SU-DHL-6 (cell line): ENCODE data around the gene NUDT14.

Source experiments
- H2AFZ ChIP-seq: fragments of 200-600 bp; sonication (generic); 2 replicates; pipeline ENCODE4 v1.6.1; 2014; ENCODE audit warnings: low read depth, mild to moderate bottlenecking, moderate library complexity, mixed read lengths, antibody characterized with exemption, low read length; ENCODE audit not compliant: severe bottlenecking
- H3F3A ChIP-seq: fragments of 200-600 bp; shearing (Covaris generic); 2 replicates; pipeline ENCODE4 v1.6.0; 2016; ENCODE audit warnings: antibody characterized with exemption, mild to moderate bottlenecking; ENCODE audit not compliant: insufficient read depth
- H3K27ac ChIP-seq: fragments of 200-600 bp; sonication (generic); 2 replicates; pipeline ENCODE4 v1.5.1; 2016; ENCODE audit warnings: low read depth, mild to moderate bottlenecking, low read length, moderate library complexity, mixed read lengths
- H3K27me3 ChIP-seq: fragments of 200-600 bp; sonication (generic), shearing (Covaris generic); 2 replicates; pipeline ENCODE4 v1.6.0; 2014; ENCODE audit warnings: mild to moderate bottlenecking, low read length
- H3K36me3 ChIP-seq: fragments of 200-600 bp; sonication (generic); 2 replicates; pipeline ENCODE4 v1.6.1; 2014; ENCODE audit warnings: mild to moderate bottlenecking, low read length, mixed read lengths
- H3K4me2 ChIP-seq: fragments of 300-600, 200-600 bp; shearing (Covaris generic), sonication (generic); 2 replicates; pipeline ENCODE4 v1.6.0; 2014; ENCODE audit warnings: low read length, low read depth, mild to moderate bottlenecking; ENCODE audit not compliant: poor library complexity, severe bottlenecking
- H3K4me3 ChIP-seq: fragments of 200-600 bp; sonication (generic); 2 replicates; pipeline ENCODE4 v1.5.1; 2014; ENCODE audit warnings: antibody characterized with exemption, low read length, mild to moderate bottlenecking, mixed read lengths; ENCODE audit not compliant: insufficient read depth, poor library complexity, severe bottlenecking
- H3K79me2 ChIP-seq: fragments of 200-600 bp; sonication (generic); 2 replicates; pipeline ENCODE4 v1.6.1; 2014; ENCODE audit warnings: mild to moderate bottlenecking, low read length, moderate library complexity; ENCODE audit not compliant: insufficient read depth
- H3K9ac ChIP-seq: fragments of 200-600 bp; sonication (generic); 2 replicates; pipeline ENCODE4 v1.7.0; 2014; ENCODE audit warnings: mild to moderate bottlenecking, low read length
- H3K9me2 ChIP-seq: fragments of 200-600 bp; sonication (generic); replicated peaks from 2 replicates; pipeline ENCODE4 v1.6.1; 2014; ENCODE audit warnings: low read length; ENCODE audit not compliant: insufficient read depth
- H3K9me3 ChIP-seq: fragments of 200-600 bp; sonication (generic); 2 replicates; pipeline ENCODE4 v1.6.1; 2014; ENCODE audit warnings: low read length, mixed read lengths; ENCODE audit not compliant: insufficient read depth
- H4K20me1 ChIP-seq: fragments of 200-600 bp; sonication (generic); 2 replicates; pipeline ENCODE4 v1.6.1; 2014; ENCODE audit warnings: low read depth, mild to moderate bottlenecking, antibody characterized with exemption, low read length, moderate library complexity, mixed read lengths
- EZH2phosphoT487 ChIP-seq: fragments of 200-600 bp; sonication (generic), shearing (Covaris generic); conservative IDR thresholded peaks from 2 replicates; pipeline ENCODE4 v1.6.1; 2018; ENCODE audit warnings: mild to moderate bottlenecking, antibody characterized with exemption, low read length, moderate library complexity, mixed read lengths
- TF ChIP-seq, protein P1 (sequence below): fragments of 200-600 bp; sonication (generic); IDR thresholded peaks from one replicate; pipeline ENCODE4 v1.5.1; 2017; ENCODE audit warnings: antibody characterized with exemption, mild to moderate bottlenecking, low read length, moderate library complexity; ENCODE audit not compliant: insufficient read depth, poor library complexity, severe bottlenecking

The NUDT14 gene

DNA sequence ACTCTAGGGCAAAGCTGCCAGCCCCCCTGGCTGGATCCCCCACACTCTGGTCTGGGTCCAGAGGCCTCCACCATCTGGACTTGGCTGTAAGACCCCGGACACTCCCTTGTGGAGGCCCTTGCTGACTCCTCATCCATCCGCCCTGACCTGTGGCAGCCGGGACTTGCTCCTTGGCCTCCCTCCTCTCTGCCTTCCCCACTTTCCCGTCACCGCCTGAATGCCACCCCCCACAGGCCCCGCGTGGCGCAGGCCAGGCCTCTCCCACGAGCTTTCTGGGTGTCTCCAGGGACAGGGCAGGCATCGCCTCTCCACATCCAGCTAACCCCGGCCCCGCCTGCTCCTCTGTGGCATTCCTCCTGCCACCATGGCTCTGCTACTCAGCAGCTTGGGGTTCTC is 26.6 kb downstream of the NUDT14 start:
- Histone ChIP-seq H3K79me2 (no peaks in the 10 kb centered on the region), H3K9me2 (no peaks in the 10 kb centered on the region), H2AFZ (no peak overlapping the region), H3F3A (no peaks in the 10 kb centered on the region), H3K36me3 (no peaks in the 10 kb centered on the region), H4K20me1 (no peaks in the 10 kb centered on the region), H3K4me3 (no peak overlapping the region), H3K9ac (no peak overlapping the region), H3K4me2 (no peak overlapping the region), H3K27ac (no peak overlapping the region), H3K9me3 (no peaks in the 10 kb centered on the region), H3K27me3 (no peaks in the 10 kb centered on the region)
- TF ChIP-seq, protein P1, sequence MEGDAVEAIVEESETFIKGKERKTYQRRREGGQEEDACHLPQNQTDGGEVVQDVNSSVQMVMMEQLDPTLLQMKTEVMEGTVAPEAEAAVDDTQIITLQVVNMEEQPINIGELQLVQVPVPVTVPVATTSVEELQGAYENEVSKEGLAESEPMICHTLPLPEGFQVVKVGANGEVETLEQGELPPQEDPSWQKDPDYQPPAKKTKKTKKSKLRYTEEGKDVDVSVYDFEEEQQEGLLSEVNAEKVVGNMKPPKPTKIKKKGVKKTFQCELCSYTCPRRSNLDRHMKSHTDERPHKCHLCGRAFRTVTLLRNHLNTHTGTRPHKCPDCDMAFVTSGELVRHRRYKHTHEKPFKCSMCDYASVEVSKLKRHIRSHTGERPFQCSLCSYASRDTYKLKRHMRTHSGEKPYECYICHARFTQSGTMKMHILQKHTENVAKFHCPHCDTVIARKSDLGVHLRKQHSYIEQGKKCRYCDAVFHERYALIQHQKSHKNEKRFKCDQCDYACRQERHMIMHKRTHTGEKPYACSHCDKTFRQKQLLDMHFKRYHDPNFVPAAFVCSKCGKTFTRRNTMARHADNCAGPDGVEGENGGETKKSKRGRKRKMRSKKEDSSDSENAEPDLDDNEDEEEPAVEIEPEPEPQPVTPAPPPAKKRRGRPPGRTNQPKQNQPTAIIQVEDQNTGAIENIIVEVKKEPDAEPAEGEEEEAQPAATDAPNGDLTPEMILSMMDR: no peak

DNA sequence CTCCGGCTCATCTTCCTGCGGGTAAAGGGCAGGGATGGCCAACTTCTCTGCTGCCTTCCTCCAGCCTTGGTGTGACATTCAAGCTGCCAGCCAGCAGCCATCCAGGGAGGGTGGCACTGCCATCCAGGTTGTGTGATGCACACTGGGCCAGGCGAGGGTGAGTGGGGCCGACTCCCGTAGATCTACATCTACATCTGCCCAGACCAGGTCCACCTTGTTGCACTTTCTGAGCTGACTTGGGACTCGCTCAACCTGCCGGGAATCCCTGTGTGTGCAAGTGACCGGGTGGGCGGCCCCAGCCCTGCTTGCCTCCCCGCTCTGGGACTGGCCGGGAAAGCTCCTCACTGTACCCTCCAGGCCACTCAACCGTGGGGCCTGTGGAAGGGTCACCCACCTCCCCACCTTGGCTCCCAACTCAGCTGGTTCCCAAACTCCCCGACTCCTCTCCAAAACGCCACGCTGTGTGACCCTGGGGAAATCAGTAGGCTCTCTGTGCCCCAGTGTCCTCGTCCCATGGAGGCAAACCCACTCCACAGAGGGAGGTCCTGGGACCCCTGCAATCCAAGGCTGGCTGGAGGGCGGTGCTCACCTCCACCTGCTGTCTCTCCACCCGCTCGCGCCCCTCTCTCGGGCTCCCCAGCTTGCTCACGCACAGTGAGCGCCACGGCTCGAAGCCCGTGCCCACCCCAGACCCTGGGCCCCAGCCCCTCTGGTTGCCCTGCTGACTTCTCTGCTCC is 27.2 kb downstream of the NUDT14 start:
- no peak overlapping the region for H3K4me2 ChIP-seq
- H3K9me3 ChIP-seq: no peaks in the 10 kb centered on the region
- no peaks in the 10 kb centered on the region for H3F3A ChIP-seq
- no peaks in the 10 kb centered on the region for H3K9me2 ChIP-seq
- TF ChIP-seq EZH2phosphoT487: no peak
- TF ChIP-seq, protein P1: no peak
- H3K9ac ChIP-seq: no peak overlapping the region
- no peaks in the 10 kb centered on the region for H3K36me3 ChIP-seq
- H4K20me1 ChIP-seq: no peaks in the 10 kb centered on the region
- no peak overlapping the region for H3K4me3 ChIP-seq
- no peaks in the 10 kb centered on the region for H3K79me2 ChIP-seq
- H2AFZ ChIP-seq: no peak overlapping the region
- H3K27me3 ChIP-seq: no peaks in the 10 kb centered on the region
- no peak overlapping the region for H3K27ac ChIP-seq

DNA sequence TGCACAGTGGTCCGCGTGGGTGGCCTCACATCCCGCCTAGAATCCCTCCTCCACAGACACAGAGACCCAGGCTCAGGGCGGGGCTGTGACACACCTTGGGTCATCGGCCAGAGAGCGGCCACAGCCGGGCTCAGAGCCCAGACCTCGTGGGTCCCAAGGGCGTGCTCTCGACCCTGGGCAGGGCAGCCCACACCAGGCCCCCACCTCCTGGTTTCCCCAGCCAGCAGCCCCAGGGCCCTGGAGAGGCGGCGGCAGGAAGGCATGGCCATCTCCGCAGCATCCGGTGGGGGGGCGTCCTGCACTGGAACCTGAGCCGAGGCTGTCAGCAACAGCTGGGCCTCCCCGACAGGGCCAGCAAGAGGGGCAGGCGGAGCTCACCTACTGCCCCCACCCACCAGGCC is 27.8 kb downstream of the NUDT14 start:
- Histone ChIP-seq H3K27ac (no peak overlapping the region), H3K4me3 (no peak overlapping the region), H3K36me3 (no peaks in the 10 kb centered on the region), H3K9me2 (no peaks in the 10 kb centered on the region), H3K9me3 (no peaks in the 10 kb centered on the region), H3K27me3 (no peaks in the 10 kb centered on the region), H3K4me2 (no peak overlapping the region), H2AFZ (no peak overlapping the region), H4K20me1 (no peaks in the 10 kb centered on the region), H3F3A (no peaks in the 10 kb centered on the region), H3K79me2 (no peaks in the 10 kb centered on the region), H3K9ac (no peak overlapping the region)
- TF ChIP-seq EZH2phosphoT487: no peak
- TF ChIP-seq, protein P1: no peak
